PC-9 (cell line): ENCODE results near the gene ATRN. TPM values are rescaled to one million over a fixed set of nuclear protein-coding genes. Genes with fewer than 3 reads are reported as not detected.

Experiments
- BruUV-seq: library from RNA; stranded (reverse); fragments of 400-500 nt; replicated peaks from 2 replicates; lab custom pipeline; 2021; lab: Mats Ljungman, UMichigan
- CTCF ChIA-PET: fragments of 300-600 bp; sonication (Branson Sonifier 250); formaldehyde crosslinking; loops from one replicate; lab custom pipeline; 2022; ENCODE audit warnings: antibody characterized with exemption; lab: Charles Lee
- POLR2A ChIA-PET: fragments of 300-600 bp; sonication (Branson Sonifier 250); formaldehyde crosslinking; loops from one replicate; lab custom pipeline; 2022; ENCODE audit warnings: antibody characterized with exemption; ENCODE audit not compliant: unreplicated experiment; lab: Charles Lee
- DNase-seq, 2 experiments: peaks; one replicate each; pipeline versions ENCODE4 v3.0.0 to v3.0.0-alpha.2; 2015 to 2022; ENCODE audit warnings: mixed read lengths in 1 of 2
- H2AFZ ChIP-seq: fragments of 200-600 bp; sonication (generic); 2 replicates; pipeline ENCODE4 v1.8.1; 2017; ENCODE audit warnings: antibody characterized with exemption
- H3F3A ChIP-seq: fragments of 200-600 bp; sonication (generic); 2 replicates; pipeline ENCODE4 v1.8.1; 2017; ENCODE audit warnings: antibody characterized with exemption, mild to moderate bottlenecking, low read depth; ENCODE audit not compliant: insufficient read depth
- H3K27ac ChIP-seq: fragments of 200-600 bp; sonication (generic); 2 replicates; pipeline ENCODE4 v1.6.1; 2016; ENCODE audit warnings: mixed run types
- H3K27me3 ChIP-seq: fragments of 200-600 bp; sonication (generic); 2 replicates; pipeline ENCODE4 v1.6.1; 2016; ENCODE audit warnings: low read depth, mixed run types; ENCODE audit not compliant: insufficient read depth
- H3K36me3 ChIP-seq: fragments of 200-600 bp; sonication (generic); 2 replicates; pipeline ENCODE4 v1.6.1; 2016; ENCODE audit warnings: low read depth, mixed run types
- H3K4me1 ChIP-seq: fragments of 200-600 bp; sonication (generic); replicated peaks from 2 replicates; pipeline ENCODE4 v1.6.1; 2016; ENCODE audit warnings: mixed run types; ENCODE audit not compliant: insufficient read depth
- H3K4me2 ChIP-seq: fragments of 200-600 bp; sonication (generic); 2 replicates; pipeline ENCODE4 v1.6.1; 2017; ENCODE audit warnings: mixed run types
- H3K4me3 ChIP-seq: fragments of 200-600 bp; sonication (generic); 2 replicates; pipeline ENCODE4 v1.6.1; 2016; ENCODE audit warnings: mixed run types
- H3K79me2 ChIP-seq: fragments of 200-600 bp; sonication (generic); 2 replicates; pipeline ENCODE4 v1.6.1; 2017; ENCODE audit warnings: low read depth, mixed run types
- H3K9me2 ChIP-seq: fragments of 200-600 bp; sonication (generic); 2 replicates; pipeline ENCODE4 v1.8.1; 2017; ENCODE audit warnings: mild to moderate bottlenecking; ENCODE audit not compliant: insufficient read depth
- H3K9me3 ChIP-seq: fragments of 200-600 bp; sonication (generic); 2 replicates; pipeline ENCODE4 v1.8.1; 2016; ENCODE audit warnings: low read depth; ENCODE audit not compliant: insufficient read depth
- H4K20me1 ChIP-seq: fragments of 200-600 bp; sonication (generic); 2 replicates; pipeline ENCODE4 v1.8.1; 2017; ENCODE audit not compliant: insufficient read depth
- CTCF ChIP-seq: fragments of 200-600 bp; sonication (generic); conservative IDR thresholded peaks from 2 replicates; pipeline ENCODE4 v1.6.1; 2017; ENCODE audit warnings: mixed run types, antibody characterized with exemption, mild to moderate bottlenecking, moderate library complexity
- EZH2 ChIP-seq: fragments of 200-600 bp; sonication (generic); IDR thresholded peaks from 2 replicates; pipeline ENCODE4 v1.8.0; 2017; ENCODE audit warnings: antibody characterized with exemption, low read depth
- intact Hi-C: fragments of 100-400 bp; cut with micrococcal nuclease; formaldehyde crosslinking; loops from one replicate; pipeline ENCODE4 v1.10.0; 2022; ENCODE audit not compliant: unreplicated experiment
- total RNA-seq: library from RNA; stranded (reverse); gene quantifications from 2 replicates; pipeline ENCODE4 v1.2.3, GENCODE V29; 2021

The ATRN gene
- total RNA-seq, 1 experiment from 2014 or later, result 34.9 TPM

- Histone ChIP-seq H3K9me3 (no peaks in the 10 kb centered on the region), H4K20me1 (peaks cover 5% of the 10 kb centered on the region), H3K27ac (no peak overlapping the region), H3K36me3 (no peaks in the 10 kb centered on the region), H3F3A (no peaks in the 10 kb centered on the region; the same call in 1 of the 2 replicates), H3K4me3 (no peak overlapping the region), H3K4me2 (no peak overlapping the region), H3K27me3 (no peaks in the 10 kb centered on the region), H3K79me2 (no peaks in the 10 kb centered on the region), H3K4me1 (no peaks in the 10 kb centered on the region), H3K9me2 (no peaks in the 10 kb centered on the region), H2AFZ (no peak overlapping the region)
- ChIA-PET CTCF (interaction anchor here (0.6 kb wide), 1 partner anchor 308 kb away, joined by 3 read pairs; no protein-coding TSS in a partner anchor), POLR2A (no interaction called here)
- no peak for TF ChIP-seq CTCF
- no peak for TF ChIP-seq EZH2
- no TSS peak for BruUV-seq
- intact Hi-C loops, result no loop called here
- DNase-seq, result no peak
Measured at GRCh38 chr20:3572151-3572550, 101.3 kb downstream of the ATRN start.

- Histone ChIP-seq H3K9me2 (no peaks in the 10 kb centered on the region), H2AFZ (no peak overlapping the region), H3K27ac (no peak overlapping the region), H3K4me1 (no peaks in the 10 kb centered on the region), H3K4me3 (no peak overlapping the region), H4K20me1 (peaks cover 5% of the 10 kb centered on the region; the same call in 1 of the 2 replicates), H3K4me2 (no peak overlapping the region), H3K36me3 (no peaks in the 10 kb centered on the region), H3F3A (no peaks in the 10 kb centered on the region), H3K9me3 (no peaks in the 10 kb centered on the region), H3K27me3 (no peaks in the 10 kb centered on the region), H3K79me2 (no peaks in the 10 kb centered on the region)
- ChIA-PET POLR2A (no interaction called here), CTCF (no interaction called here)
- no TSS peak for BruUV-seq
- intact Hi-C loops, result no loop called here
- DNase-seq, result no peak
- TF ChIP-seq EZH2 (no peak), CTCF (no peak)
Measured at GRCh38 chr20:3576363-3576762, 105.5 kb downstream of the ATRN start.

GRCh38 chr20:3577366-3577765, 106.5 kb downstream of the ATRN start:
- Histone ChIP-seq H3K4me3 (no peak overlapping the region), H3K9me3 (no peaks in the 10 kb centered on the region), H3K79me2 (no peaks in the 10 kb centered on the region), H4K20me1 (no peaks in the 10 kb centered on the region), H2AFZ (no peak overlapping the region), H3K27me3 (no peaks in the 10 kb centered on the region), H3K27ac (no peak overlapping the region), H3K36me3 (no peaks in the 10 kb centered on the region), H3K4me2 (no peak overlapping the region), H3F3A (no peaks in the 10 kb centered on the region), H3K9me2 (no peaks in the 10 kb centered on the region), H3K4me1 (no peaks in the 10 kb centered on the region)
- no peak for DNase-seq
- intact Hi-C loops, result no loop called here
- TF ChIP-seq CTCF (no peak), EZH2 (no peak)
- no TSS peak for BruUV-seq
- POLR2A ChIA-PET, result no interaction called here
- CTCF ChIA-PET, result no interaction called here
